B cell (primary cell): Measurements from ENCODE around the gene CCDC124. TPM values are rescaled to one million over a fixed set of nuclear protein-coding genes. Genes with fewer than 3 reads are reported as not detected.

Experiments used
- ATAC-seq: fragments of 200-7000 bp; cut with Tn5 transposase; one replicate; pipeline ENCODE4 v1.10.0; 2021; ENCODE audit warnings: low read depth, mild to moderate bottlenecking, moderate number of reproducible peaks, moderate library complexity
- CTCF ChIA-PET: fragments of 350-600 bp; sonication (Branson Sonifier 250); formaldehyde crosslinking; loops from one replicate; lab custom pipeline; 2021; ENCODE audit warnings: antibody characterized with exemption, inconsistent platforms; lab: Charles Lee
- POLR2A ChIA-PET: fragments of 350-600 bp; sonication (Branson Sonifier 250); formaldehyde crosslinking; loops from one replicate; lab custom pipeline; 2021; ENCODE audit warnings: antibody characterized with exemption; lab: Charles Lee
- DNase-seq: peaks from one replicate; pipeline ENCODE4 v3.0.0; 2013
- H2AFZ ChIP-seq: 2 replicates; pipeline ENCODE4 v1.6.1; 2012; ENCODE audit warnings: mild to moderate bottlenecking, low read depth, low read length; ENCODE audit not compliant: insufficient read depth, poor library complexity, severe bottlenecking
- H3K27ac ChIP-seq, 2 donors: 1 replicate in 1 of 2; 2 replicates in 1 of 2; pipeline ENCODE4 v1.5.1; 2012 to 2013; ENCODE audit warnings: low read length in 2 of 2, mild to moderate bottlenecking in 2 of 2, moderate library complexity in 1 of 2
- H3K27me3 ChIP-seq, 4 experiments: fragments of 200-600 bp in 1 of 4; sonication (generic) in 1 of 4; replicated peaks in 1 of 4; 1 replicate in 2 of 4; 2 replicates in 2 of 4; pipeline versions ENCODE4 v1.6.1 to v1.7.0; 2013 to 2016; ENCODE audit warnings: low read length in 3 of 4, mild to moderate bottlenecking in 2 of 4, mixed read lengths in 1 of 4, moderate library complexity in 1 of 4; ENCODE audit not compliant: insufficient read depth in 4 of 4, control insufficient read depth in 3 of 4; ENCODE audit errors: control extremely low read depth in 1 of 4
- H3K36me3 ChIP-seq, 2 experiments: replicated peaks in 1 of 2; 1 replicate in 1 of 2; 2 replicates in 1 of 2; pipeline versions ENCODE4 v1.6.1 to v1.7.1; 2013; ENCODE audit warnings: low read length in 1 of 2; ENCODE audit not compliant: insufficient read depth in 2 of 2, control insufficient read depth in 1 of 2; ENCODE audit errors: control extremely low read depth in 1 of 2, extremely low read depth in 1 of 2
- H3K4me1 ChIP-seq, 2 donors: fragments of 200-600 bp in 1 of 2; sonication (generic) in 1 of 2; 1 replicate in 1 of 2; 2 replicates in 1 of 2; pipeline versions ENCODE4 v1.5.1 to v1.6.1; 2013 to 2017; ENCODE audit warnings: low read length in 2 of 2; ENCODE audit not compliant: control insufficient read depth in 2 of 2, insufficient read depth in 2 of 2
- H3K4me2 ChIP-seq: replicated peaks from 2 replicates; pipeline ENCODE3; 2012; ENCODE audit warnings: mild to moderate bottlenecking, low read depth, low read length; ENCODE audit not compliant: poor library complexity, severe bottlenecking
- H3K4me3 ChIP-seq, 5 experiments: fragments of 200-600 bp in 1 of 5; sonication (generic) in 1 of 5; 1 replicate in 3 of 5; 2 replicates in 2 of 5; pipeline versions ENCODE4 v1.5.1 to v1.7.0; 2011 to 2016; ENCODE audit warnings: low read length in 4 of 5, mild to moderate bottlenecking in 4 of 5, low read depth in 2 of 5, control low read depth in 1 of 5, moderate library complexity in 1 of 5; ENCODE audit not compliant: insufficient read depth in 1 of 5; ENCODE audit errors: control extremely low read depth in 1 of 5, extremely low read depth in 1 of 5
- H3K79me2 ChIP-seq: fragments of 200-600 bp; sonication (generic); one replicate; pipeline ENCODE4 v1.6.0; 2016; ENCODE audit warnings: low read length; ENCODE audit not compliant: control insufficient read depth, insufficient read depth
- H3K9ac ChIP-seq: fragments of 200-600 bp; sonication (generic); 2 replicates; pipeline ENCODE4 v1.6.1; 2017; ENCODE audit warnings: mild to moderate bottlenecking, low read length, moderate library complexity
- H3K9me3 ChIP-seq, 3 donors: one replicate each; pipeline versions ENCODE4 v1.6.1 to v1.7.1; 2013; ENCODE audit warnings: low read length in 2 of 3; ENCODE audit not compliant: control insufficient read depth in 2 of 3, insufficient read depth in 1 of 3; ENCODE audit errors: control extremely low read depth in 1 of 3
- H4K20me1 ChIP-seq: 2 replicates; pipeline ENCODE4 v1.6.0; 2012; ENCODE audit warnings: mild to moderate bottlenecking, low read length; ENCODE audit not compliant: insufficient read depth, control insufficient read depth, poor library complexity, severe bottlenecking
- H3K27ac Mint-ChIP-seq: one replicate; pipeline ENCODE4 v1.8.0; 2021; ENCODE audit warnings: mixed read lengths
- H3K27me3 Mint-ChIP-seq: one replicate; pipeline ENCODE4 v1.8.0; 2021; ENCODE audit warnings: mixed read lengths
- H3K4me1 Mint-ChIP-seq: one replicate; pipeline ENCODE4 v1.8.0; 2021; ENCODE audit warnings: mixed read lengths
- H3K4me3 Mint-ChIP-seq: one replicate; pipeline ENCODE4 v1.8.0; 2021; ENCODE audit warnings: mixed read lengths
- H3K9me3 Mint-ChIP-seq: one replicate; pipeline ENCODE4 v1.8.0; 2022; ENCODE audit warnings: mixed read lengths; ENCODE audit not compliant: insufficient read depth
- EZH2 ChIP-seq: IDR thresholded peaks from 2 replicates; pipeline ENCODE4 v1.6.1; 2012; ENCODE audit warnings: borderline replicate concordance, low read depth, mild to moderate bottlenecking, moderate library complexity, low read length; ENCODE audit not compliant: insufficient read depth, poor library complexity, severe bottlenecking
- WGBS: methylation state at CpG from one replicate; pipeline ENCODE4 v1.1.5; 2013; ENCODE audit warnings: missing lambda C conversion rate; ENCODE audit not compliant: insufficient coverage; 5-methylcytosine and 5-hydroxymethylcytosine counted together
- intact Hi-C: fragments of 100-400 bp; cut with micrococcal nuclease; formaldehyde crosslinking; loops from one replicate; pipeline ENCODE4 v1.10.0; 2022
- polyA plus RNA-seq: library from polyadenylated mRNA; depleted of rRNA; stranded (reverse); fragments of >200 nt; gene quantifications from 2 replicates; pipeline ENCODE4 v1.2.3, GENCODE V29; 2012
- total RNA-seq, 2 donors: library from RNA; stranded (reverse); fragments of 120-200 nt in 1 of 2; gene quantifications; 1 replicate in 1 of 2; 2 replicates in 1 of 2; pipeline versions ENCODE4 v1.2.3 to v1.2.4, GENCODE V29; 2013 to 2022
- TF ChIP-seq, protein P1 (sequence below): fragments of 200-600 bp; IDR thresholded peaks from one replicate; pipeline ENCODE4 v1.8.0; 2022; ENCODE audit warnings: antibody characterized with exemption, mild to moderate bottlenecking

The CCDC124 gene
- total and polyA plus RNA-seq, 2 donors (not counting 1 experiment from before 2014, with no cell fraction given) = 25.0 to 57.8 TPM

DNA sequence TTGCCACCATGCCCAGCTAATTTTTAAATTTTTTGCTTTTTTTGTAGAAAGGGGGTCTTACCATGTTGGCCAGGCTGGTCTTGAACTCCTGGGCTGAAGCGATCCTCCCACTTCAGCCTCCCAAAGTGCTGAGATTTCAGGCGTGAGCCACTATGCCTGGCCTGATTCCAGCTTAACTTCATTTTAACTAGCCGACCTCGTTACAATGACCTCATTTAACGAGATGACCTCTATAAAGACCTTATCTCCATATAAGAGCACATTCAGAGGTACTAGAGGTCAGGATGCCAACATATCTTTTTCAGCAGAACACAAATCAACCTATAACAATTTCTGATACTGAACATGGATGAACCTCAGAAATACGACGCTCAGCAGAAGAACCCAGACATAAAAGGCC is 44.7 kb downstream of the CCDC124 start:
- Mint-ChIP-seq H3K9me3 (no peaks in the 10 kb centered on the region), H3K4me1 (peaks cover 11% of the 10 kb centered on the region), H3K4me3 (no peak overlapping the region), H3K27me3 (no peaks in the 10 kb centered on the region), H3K27ac (peak overlapping the region; percentile 0)
- CTCF ChIA-PET = no interaction called here
- TF ChIP-seq, protein P1, sequence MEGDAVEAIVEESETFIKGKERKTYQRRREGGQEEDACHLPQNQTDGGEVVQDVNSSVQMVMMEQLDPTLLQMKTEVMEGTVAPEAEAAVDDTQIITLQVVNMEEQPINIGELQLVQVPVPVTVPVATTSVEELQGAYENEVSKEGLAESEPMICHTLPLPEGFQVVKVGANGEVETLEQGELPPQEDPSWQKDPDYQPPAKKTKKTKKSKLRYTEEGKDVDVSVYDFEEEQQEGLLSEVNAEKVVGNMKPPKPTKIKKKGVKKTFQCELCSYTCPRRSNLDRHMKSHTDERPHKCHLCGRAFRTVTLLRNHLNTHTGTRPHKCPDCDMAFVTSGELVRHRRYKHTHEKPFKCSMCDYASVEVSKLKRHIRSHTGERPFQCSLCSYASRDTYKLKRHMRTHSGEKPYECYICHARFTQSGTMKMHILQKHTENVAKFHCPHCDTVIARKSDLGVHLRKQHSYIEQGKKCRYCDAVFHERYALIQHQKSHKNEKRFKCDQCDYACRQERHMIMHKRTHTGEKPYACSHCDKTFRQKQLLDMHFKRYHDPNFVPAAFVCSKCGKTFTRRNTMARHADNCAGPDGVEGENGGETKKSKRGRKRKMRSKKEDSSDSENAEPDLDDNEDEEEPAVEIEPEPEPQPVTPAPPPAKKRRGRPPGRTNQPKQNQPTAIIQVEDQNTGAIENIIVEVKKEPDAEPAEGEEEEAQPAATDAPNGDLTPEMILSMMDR = no peak
- TF ChIP-seq EZH2 = no peak
- no peaks in the 10 kb centered on the region for H3K36me3 ChIP-seq
- ATAC-seq (no peak), DNase-seq (no peak)
- no peaks in the 10 kb centered on the region for H4K20me1 ChIP-seq
- no peaks in the 10 kb centered on the region for H3K9me3 ChIP-seq
- no peak overlapping the region for H2AFZ ChIP-seq
- WGBS = 94% methylated on average over 6 of the region's 7 CpGs
- no peak overlapping the region for H3K4me2 ChIP-seq
- no peaks in the 10 kb centered on the region for H3K27me3 ChIP-seq
- no peak overlapping the region for H3K9ac ChIP-seq
- intact Hi-C loops = no loop called here
- H3K4me3 ChIP-seq = no peak overlapping the region
- H3K27ac ChIP-seq = no peak overlapping the region
- POLR2A ChIA-PET = no interaction called here
- peaks cover 12 to 19% of the 10 kb centered on the region in 2 donors for H3K4me1 ChIP-seq
- no peaks in the 10 kb centered on the region for H3K79me2 ChIP-seq

DNA sequence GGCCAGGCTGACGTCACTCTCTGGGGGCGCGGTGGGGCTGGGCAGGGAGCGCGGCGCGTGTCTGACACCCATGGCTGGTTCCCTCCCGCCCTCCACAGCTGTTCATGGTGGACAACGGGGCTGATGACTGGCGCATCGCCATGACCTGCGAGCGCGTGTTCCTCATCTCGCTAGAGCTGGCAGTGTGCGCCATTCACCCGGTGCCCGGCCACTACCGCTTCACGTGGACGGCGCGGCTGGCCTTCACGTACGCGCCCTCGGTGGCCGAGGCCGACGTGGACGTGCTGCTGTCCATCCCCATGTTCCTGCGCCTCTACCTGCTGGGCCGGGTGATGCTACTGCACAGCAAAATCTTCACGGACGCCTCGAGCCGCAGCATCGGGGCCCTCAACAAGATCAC is 48.8 kb downstream of the CCDC124 start:
- DNase-seq = no peak
- no peak overlapping the region for H3K4me3 Mint-ChIP-seq
- POLR2A ChIA-PET = interaction anchor here (0.7 kb wide), 1 partner anchor 60 kb away, joined by 3 read pairs; no protein-coding TSS in a partner anchor
- no peak overlapping the region for H3K27ac ChIP-seq
- H3K36me3 ChIP-seq = no peaks in the 10 kb centered on the region
- peaks cover 0 to 7% (median 0%) of the 10 kb centered on the region in 4 experiments for H3K27me3 ChIP-seq
- no peaks in the 10 kb centered on the region for H3K9me3 Mint-ChIP-seq
- 96% methylated on average over 38 of the region's 38 CpGs for WGBS
- ATAC-seq = no peak
- intact Hi-C loops = no loop called here
- no peak for TF ChIP-seq EZH2
- TF ChIP-seq, protein P1 = no peak
- no peak overlapping the region for H3K9ac ChIP-seq
- no peaks in the 10 kb centered on the region for H3K79me2 ChIP-seq
- peaks cover 10% of the 10 kb centered on the region for H3K27me3 Mint-ChIP-seq
- no peak overlapping the region for H2AFZ ChIP-seq
- no peaks in the 10 kb centered on the region for H3K9me3 ChIP-seq
- H3K27ac Mint-ChIP-seq = no peak overlapping the region
- no peak overlapping the region for H3K4me2 ChIP-seq
- H4K20me1 ChIP-seq = no peaks in the 10 kb centered on the region
- H3K4me1 Mint-ChIP-seq = peaks cover 11% of the 10 kb centered on the region
- H3K4me1 ChIP-seq = peaks cover 12 to 19% of the 10 kb centered on the region in 2 donors
- H3K4me3 ChIP-seq = no peak overlapping the region
- CTCF ChIA-PET = interaction anchor here (1.9 kb wide), 1 partner anchor 43 kb away, joined by 6 read pairs; no protein-coding TSS in a partner anchor
